GM18873 (cell line): ENCODE data around the gene CPT1B.

ENCODE experiments used
- ATAC-seq: cut with Tn5 transposase; IDR thresholded peaks from one replicate; pipeline ENCODE4 v1.9.1; 2021; ENCODE audit warnings: mild to moderate bottlenecking, moderate library complexity, moderate number of reproducible peaks; ENCODE audit not compliant: unreplicated experiment, low FRiP score

CPT1B gene

DNA sequence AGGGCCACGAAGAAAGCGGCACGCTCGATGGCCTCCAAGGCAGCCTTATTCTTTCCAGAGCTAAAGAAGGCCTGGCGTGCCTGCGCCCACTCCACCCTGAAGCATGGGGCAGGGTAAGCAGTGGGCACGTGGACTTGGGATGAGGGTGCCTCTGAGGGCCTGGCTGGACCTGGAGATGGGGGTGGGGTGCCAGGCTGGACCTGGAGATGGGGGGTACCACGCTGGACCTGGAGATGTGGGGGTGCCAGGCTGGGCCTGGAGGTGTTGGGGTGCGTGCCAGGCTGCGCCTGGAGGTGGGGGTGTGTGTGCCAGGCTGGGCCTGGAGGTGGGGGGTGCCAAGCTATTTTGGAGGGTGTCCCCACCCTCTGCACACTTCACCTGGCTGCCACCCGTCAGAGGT lies 5.3 kb downstream of the CPT1B start:
- ATAC-seq, result no peak

DNA sequence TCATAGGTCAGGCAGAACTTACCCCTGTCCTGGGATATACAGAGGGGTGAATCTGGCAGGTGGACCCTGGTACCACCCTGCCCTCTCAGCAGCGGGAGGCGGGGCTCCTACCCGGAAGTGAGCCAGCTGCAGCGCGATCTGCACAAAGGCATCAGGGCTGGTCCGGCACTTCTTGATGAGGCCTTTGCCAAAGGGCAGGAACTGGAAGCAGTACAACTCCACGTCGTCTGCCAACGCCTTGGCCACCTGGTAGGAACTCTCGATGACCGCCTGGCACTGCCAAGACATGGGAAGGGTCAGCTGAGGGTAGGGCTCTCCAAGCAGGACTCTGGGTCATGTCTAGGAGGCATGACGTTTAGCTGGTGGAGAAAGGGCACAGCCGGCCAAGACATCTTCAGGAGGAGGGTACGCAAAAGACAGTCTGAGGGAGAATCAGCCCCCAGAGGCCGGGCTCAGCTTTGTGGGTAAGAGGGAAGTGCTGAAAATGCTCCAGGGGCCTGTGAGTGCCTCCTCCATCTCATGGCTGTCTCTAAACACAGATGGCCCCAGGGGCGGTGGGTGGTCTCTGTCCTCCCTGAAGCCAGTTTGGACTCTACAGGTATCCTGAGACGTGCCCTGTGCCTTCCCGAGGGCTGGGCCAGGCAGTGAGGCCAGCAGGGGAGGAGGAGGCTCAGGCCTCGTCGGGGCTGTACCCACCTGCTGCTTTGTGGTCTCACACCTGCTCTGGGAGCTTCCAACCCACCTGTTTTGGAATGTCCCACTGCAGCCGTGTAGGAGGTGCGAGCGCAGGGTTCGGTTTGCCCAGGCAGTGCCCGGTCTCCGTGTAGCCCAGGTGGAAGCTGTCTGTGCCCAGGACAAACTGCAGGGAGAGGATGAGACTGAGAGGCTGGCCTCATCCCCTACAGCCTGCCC lies 6.7 kb downstream of the CPT1B start:
- ATAC-seq, result no peak

DNA sequence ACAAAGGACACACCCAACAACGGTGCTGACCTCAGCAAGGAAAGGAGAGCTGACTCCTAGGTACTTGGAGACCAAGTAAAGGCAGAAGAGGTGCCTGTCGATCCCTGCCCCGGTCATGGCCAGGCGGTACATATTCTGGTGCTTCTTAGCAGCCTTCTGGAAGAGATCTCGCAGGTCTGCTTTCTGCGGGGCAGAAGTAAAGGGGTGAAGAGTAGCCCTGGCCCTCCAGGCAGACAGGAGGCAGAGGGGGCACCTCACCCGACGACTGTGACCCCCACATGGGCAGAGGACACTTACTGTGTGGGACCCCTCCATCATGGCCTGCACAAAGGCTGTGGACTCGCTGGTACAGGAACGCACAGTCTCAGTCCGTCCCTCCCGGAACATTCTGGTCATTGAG lies 7.4 kb downstream of the CPT1B start:
- no peak for ATAC-seq

- ATAC-seq, result no peak
Observed at GRCh38 chr22:50569896-50570535, 8.2 kb downstream of the CPT1B start.

DNA sequence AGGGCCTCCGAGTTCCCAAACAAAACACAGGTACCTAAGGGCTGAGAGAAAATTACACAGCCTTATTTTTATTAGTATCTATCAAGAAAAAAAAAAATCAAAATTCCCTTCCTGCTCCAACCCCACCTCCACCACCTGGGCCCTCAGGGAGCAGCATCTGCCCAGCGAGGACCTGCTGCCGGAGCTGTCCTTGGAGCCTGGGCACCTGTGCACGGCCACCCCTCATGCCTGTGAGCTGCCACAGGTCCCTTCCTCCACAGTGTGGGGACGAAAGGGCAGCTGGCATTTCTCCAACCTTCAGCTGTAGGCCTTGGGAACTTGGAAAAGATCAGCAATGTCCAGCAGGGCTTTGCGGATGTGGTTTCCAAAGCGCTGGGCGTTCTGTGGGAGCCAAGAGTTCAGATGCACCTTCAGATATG lies 9.2 kb downstream of the CPT1B start:
- ATAC-seq, result no peak

GRCh38 chr22:50568626-50569025 lies 9.6 kb downstream of the CPT1B start:
- no peak for ATAC-seq

DNA sequence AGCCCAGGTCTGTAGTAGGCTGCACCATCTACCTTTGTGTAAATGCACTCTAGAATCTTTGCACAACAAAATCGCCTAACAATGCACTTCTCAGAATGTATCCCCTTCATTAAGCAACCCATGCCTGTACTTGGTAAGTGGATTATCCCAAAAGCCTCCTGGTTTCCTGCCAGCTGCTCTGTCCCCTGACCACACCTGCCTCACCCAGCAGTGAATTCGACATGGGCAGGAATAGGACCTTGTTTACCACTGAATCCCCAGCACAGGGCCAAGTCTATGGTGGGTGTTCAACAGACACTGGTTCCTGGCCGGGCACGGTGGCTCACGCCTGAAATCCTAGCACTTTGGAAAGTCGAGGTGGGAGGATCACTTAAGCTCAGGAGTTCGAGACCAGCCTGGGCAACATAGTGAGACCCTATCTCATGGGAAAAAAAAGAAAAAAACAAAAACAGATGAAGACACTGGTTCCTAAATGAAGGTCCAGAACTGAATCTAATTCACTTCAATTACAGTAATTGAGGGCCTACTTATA lies 10.4 kb downstream of the CPT1B start:
- ATAC-seq, result no peak

DNA sequence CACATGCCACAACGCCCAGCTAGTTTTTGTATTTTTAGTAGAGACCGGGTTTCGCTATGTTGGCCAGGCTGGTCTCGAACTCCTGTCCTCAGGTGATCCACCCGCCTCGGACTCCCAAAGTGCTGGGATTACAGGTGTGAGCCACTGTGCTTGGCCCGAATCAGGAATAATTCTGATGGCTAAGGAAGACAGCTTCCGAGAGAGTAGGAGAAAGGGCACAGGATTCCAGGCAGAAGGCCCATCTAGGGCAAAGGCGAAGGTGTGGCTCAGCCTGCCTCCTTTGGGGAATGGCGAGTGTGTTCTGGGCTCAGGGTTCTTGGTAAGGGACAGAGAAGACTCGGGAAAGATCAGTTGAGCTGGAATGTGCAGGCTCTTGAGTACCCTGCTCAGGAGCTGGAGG lies 13.9 kb downstream of the CPT1B start:
- ATAC-seq, result no peak

DNA sequence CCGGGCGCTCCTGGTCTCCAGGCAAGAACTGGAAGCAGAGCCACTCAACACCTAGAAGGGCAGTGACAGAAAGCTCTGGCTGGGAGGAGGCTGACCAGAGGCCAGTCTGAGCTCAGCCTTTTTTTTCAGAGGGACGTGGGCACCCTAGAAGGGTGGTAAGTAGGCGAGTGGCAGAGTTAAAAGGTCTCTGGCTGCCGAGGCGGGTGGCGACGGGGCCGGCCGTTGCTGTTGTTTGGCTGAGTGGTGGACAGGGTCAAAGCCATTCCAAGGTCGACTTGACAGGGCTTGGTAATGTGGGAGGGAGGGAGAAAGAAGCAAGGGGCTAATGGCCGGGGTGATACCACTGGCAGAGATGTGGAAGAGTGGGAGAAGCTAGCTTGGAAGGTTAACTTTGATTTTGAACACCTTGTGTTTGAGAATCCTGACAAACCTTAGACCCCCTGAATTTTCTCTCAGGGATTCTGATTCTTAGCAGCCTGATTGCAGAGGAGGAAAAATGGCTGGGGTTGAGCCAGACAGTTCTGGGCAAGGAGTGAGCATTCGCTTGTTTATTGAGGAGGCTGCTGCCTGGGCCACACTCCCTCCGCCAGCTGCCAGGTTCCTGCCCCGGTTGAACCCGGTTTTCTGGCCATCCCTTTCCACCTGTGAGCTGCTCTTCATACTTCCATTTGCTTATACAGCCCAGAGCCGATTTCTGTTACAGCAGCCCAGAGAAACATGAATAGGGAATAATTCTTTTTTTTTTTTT lies 14.6 kb downstream of the CPT1B start:
- no peak for ATAC-seq

DNA sequence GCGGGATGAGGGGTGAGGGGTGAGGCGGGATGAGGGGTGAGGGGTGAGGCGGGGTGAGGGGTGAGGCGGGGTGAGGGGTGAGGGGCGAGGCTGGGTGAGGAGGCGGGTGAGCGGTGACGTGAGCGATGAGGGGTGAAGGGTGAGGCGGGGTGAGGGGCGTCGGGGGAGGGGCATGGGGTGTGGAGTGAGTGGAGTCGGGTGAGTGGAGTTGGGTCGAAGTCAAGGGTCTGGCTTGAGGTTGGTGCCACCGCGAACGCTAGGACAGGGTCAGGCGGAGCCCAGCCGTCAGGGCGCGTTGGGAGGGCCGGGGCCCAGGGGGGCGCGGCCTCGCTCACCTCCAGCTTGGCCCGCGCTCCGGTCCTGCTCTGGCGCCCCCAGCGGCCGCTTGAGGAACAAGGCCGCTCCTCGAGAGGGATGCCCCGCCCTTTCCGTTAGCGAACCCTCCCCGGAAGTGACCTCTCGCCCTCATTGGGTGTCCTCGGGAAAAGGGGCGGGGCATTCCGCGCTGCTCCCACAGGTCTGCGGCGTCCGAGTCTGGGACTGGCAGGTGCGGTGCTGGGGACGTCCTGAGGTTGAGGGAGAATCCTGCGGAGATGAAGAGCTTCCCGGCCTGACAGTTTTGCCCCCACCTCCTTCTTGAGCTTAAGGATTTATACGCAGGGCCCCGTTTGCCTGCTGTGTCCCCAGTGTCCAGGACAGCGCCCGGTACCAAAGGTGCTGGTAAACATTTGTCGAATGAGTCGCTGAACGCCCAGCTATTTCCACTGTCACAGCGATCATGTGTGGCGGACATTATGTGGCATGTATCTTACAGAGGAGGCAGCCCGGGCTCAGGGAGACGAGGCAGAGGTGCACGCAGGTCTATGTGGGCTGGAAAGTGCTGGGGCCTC lies 15.5 kb downstream of the CPT1B start, which contains the start of gene SYCE3:
Gene SYCE3, minus strand, starts transcription at position 397 of the 890 bp plus-strand sequence. CDS start 6,514 bp downstream, outside the sequence.
- ATAC-seq, result peak; percentile 88

DNA sequence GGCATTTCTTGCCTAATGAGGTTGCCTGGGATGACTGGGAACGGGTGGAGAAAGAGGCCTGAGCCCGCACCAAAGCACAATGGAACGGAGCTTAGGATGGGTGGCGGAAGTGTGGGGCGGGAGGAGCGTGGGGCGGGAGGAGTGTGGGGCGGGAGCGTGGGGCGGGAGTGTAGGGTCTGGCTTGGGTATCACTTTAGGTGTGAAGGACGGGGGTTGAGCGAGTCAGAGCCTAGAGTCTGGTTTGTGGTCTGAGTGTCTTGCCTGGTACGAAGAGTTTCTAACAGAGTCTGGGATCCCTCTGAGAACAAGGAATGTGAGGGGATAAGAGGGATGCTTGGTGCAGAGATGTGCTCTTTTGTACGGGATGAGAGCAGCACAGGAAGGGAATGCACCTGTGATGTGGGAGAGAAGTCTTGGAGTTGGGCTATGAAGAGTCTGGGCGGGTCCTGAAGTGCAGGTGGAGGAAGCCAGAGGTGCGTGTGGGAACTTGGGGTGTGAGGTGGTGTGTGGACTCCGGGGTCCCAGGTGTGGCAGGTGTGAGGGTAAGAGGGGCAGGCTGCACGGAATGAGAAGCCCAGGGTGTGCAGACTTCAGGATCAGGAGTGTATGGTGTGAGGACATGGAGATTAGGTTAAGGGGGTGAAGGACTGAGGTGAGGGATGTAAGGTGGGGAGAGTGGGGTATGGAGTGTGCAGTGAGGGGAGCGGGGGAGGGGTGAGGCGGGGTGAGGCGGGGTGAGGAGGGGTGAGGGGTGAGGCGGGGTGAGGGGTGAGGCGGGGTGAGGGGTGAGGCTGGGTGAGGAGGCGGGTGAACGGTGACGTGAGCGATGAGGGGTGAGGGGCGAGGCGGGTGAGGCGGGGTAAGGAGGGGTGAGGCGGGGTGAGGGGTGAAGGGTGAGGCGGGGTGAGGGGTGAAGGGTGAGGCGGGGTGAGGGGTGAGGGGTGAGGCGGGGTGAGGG lies 16.5 kb downstream of the CPT1B start:
- no peak for ATAC-seq

GRCh38 chr22:50560034-50560433 lies 18.2 kb downstream of the CPT1B start:
- no peak for ATAC-seq

GRCh38 chr22:50556703-50557102 lies 21.5 kb downstream of the CPT1B start:
- no peak for ATAC-seq

DNA sequence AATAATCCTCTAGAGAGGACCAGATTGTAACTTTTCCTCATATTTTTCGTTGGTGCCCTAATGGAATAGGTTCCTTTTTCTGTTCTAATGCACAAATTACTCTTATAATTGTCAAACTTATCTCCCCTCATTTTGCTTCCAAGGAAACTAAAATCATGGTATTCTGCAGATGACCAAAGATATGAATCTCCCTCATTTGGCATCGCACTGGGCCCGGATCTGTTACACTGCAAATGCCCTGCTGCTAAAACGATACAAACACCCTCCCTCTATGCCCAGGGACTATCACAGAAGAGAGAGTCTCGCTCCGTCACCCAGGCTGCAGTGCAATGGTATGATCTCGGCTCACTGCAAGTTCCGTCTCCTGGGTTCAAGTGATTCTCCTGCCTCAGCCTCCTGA lies 24.9 kb downstream of the CPT1B start:
- no peak for ATAC-seq

- no peak for ATAC-seq
Observed at GRCh38 chr22:50551160-50551752, 27.0 kb downstream of the CPT1B start.

- ATAC-seq, result no peak
Observed at GRCh38 chr22:50550395-50550794, 27.8 kb downstream of the CPT1B start.

- no peak for ATAC-seq
Observed at GRCh38 chr22:50548921-50549790, 29.1 kb downstream of the CPT1B start.
